ENCODE measurements around the gene TOLLIP. TPM values are rescaled to one million over a fixed set of nuclear protein-coding genes. Genes with fewer than 3 reads are reported as not detected.
"Not testable (repeated sequence)": the region's sequence is repeated elsewhere in the genome, so short reads cannot be mapped to it uniquely, and the experiment has no call there.

TOLLIP gene
- total and polyA plus RNA-seq, 2 donors, result 10.9 to 25.4 TPM

- not testable (repeated sequence) for H3K9me3 ChIP-seq (ENCODE audit: control insufficient read depth in 2 of 2, insufficient read depth in 1 of 2, low read length in 1 of 2); DNase-seq (ENCODE audit: low read depth in 6 of 9, low spot score in 9 of 9); H3K36me3 ChIP-seq (ENCODE audit: control insufficient read depth in 2 of 2, insufficient read depth in 2 of 2, low read length in 1 of 2); H3K27me3 ChIP-seq (ENCODE audit: control insufficient read depth in 2 of 2, insufficient read depth in 1 of 2, low read length in 1 of 2); H3K27ac ChIP-seq (ENCODE audit: low read depth in 1 of 2, low read length in 1 of 2); H3K4me3 ChIP-seq (ENCODE audit: low read length in 2 of 2)
- peaks cover 7 to 18% of the 10 kb centered on the region in 2 donors for H3K4me1 ChIP-seq (ENCODE audit: control insufficient read depth in 2 of 2, insufficient read depth in 2 of 2, low read length in 2 of 2)
- WGBS, result 92% methylated on average over 2 of the region's 2 CpGs
These were observed 42.5 kb downstream of the TOLLIP start for GRCh38 chr11:1266976-1267375.

- H3K4me1 ChIP-seq (ENCODE audit: control insufficient read depth in 2 of 2, insufficient read depth in 2 of 2, low read length in 2 of 2), result peaks cover 7 to 19% of the 10 kb centered on the region in 2 donors
- 98% methylated on average over 4 of the region's 4 CpGs for WGBS
- DNase-seq (ENCODE audit: low read depth in 6 of 9, low spot score in 9 of 9); H3K4me3 ChIP-seq (ENCODE audit: low read length in 2 of 2); H3K36me3 ChIP-seq (ENCODE audit: control insufficient read depth in 2 of 2, insufficient read depth in 2 of 2, low read length in 1 of 2); H3K27me3 ChIP-seq (ENCODE audit: control insufficient read depth in 2 of 2, insufficient read depth in 1 of 2, low read length in 1 of 2); H3K27ac ChIP-seq (ENCODE audit: low read depth in 1 of 2, low read length in 1 of 2); H3K9me3 ChIP-seq (ENCODE audit: control insufficient read depth in 2 of 2, insufficient read depth in 1 of 2, low read length in 1 of 2): not testable (repeated sequence)
These were observed 44.0 kb downstream of the TOLLIP start for GRCh38 chr11:1265480-1265879.

DNA sequence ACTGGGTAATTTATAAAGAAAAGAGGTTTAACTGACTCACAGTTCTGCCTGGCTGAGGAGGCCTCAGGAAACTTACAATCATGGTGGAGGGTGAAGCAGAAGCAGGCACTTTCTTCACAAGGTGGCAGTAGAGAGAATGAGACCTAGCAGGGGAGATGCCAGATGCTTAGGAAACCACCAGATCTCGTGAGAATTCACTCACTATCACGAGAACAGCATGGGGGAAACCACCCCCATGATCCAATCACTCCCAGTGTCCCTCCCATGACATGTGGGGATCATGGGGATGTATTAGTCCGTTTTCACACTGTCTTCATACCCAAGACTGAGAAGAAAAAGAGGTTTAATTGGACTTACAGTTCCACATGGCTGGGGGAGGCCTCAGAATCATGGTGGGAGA is 45.0 kb downstream of the TOLLIP start:
- H3K4me3 ChIP-seq (ENCODE audit: low read length in 2 of 2); H3K27me3 ChIP-seq (ENCODE audit: control insufficient read depth in 2 of 2, insufficient read depth in 1 of 2, low read length in 1 of 2); H3K36me3 ChIP-seq (ENCODE audit: control insufficient read depth in 2 of 2, insufficient read depth in 2 of 2, low read length in 1 of 2); H3K9me3 ChIP-seq (ENCODE audit: control insufficient read depth in 2 of 2, insufficient read depth in 1 of 2, low read length in 1 of 2); H3K27ac ChIP-seq (ENCODE audit: low read depth in 1 of 2, low read length in 1 of 2): not testable (repeated sequence)
- H3K4me1 ChIP-seq (ENCODE audit: control insufficient read depth in 2 of 2, insufficient read depth in 2 of 2, low read length in 2 of 2), result peaks cover 7 to 13% of the 10 kb centered on the region in 2 donors
- WGBS, result 51% methylated on average over 3 of the region's 3 CpGs
- DNase-seq (ENCODE audit: low read depth in 6 of 9, low spot score in 9 of 9), result peak in 4 of 9 donors; percentile 5 to 49 (median 18)

DNA sequence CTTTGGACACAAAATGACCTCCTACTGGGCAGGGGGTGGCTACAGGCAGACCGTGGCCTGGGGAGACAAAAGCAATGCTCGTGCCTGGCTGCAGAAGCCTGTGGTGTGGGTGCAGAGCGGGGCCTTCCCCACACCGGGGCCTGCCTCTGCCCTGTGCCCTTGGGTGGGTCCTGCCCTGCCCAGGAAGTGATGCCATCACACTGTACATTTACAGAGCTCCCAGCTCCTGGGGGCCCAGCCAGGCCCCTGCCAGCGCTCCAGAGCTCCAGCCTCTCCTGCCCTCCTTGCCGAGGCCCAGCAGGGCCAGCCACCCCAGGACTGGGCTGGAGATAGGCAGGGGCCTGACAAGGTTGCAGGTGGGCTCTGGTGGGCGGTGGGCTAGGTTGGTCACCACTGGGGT is 46.4 kb downstream of the TOLLIP start:
- Histone ChIP-seq H3K27ac (ENCODE audit: low read depth in 1 of 2, low read length in 1 of 2) (peak overlapping the region in 1 of 2 donors; percentile 77), H3K27me3 (ENCODE audit: control insufficient read depth in 2 of 2, insufficient read depth in 1 of 2, low read length in 1 of 2) (no peaks in the 10 kb centered on the region), H3K4me3 (ENCODE audit: low read length in 2 of 2) (peak overlapping the region; percentile 45 to 57), H3K9me3 (ENCODE audit: control insufficient read depth in 2 of 2, insufficient read depth in 1 of 2, low read length in 1 of 2) (peaks cover 1 to 10% of the 10 kb centered on the region in 2 donors), H3K36me3 (ENCODE audit: control insufficient read depth in 2 of 2, insufficient read depth in 2 of 2, low read length in 1 of 2) (no peaks in the 10 kb centered on the region), H3K4me1 (ENCODE audit: control insufficient read depth in 2 of 2, insufficient read depth in 2 of 2, low read length in 2 of 2) (peaks cover 7 to 13% of the 10 kb centered on the region in 2 donors)
- 43% methylated on average over 7 of the region's 7 CpGs for whole genome bisulfite sequencing
- no peak for DNase-seq (ENCODE audit: low read depth in 6 of 9, low spot score in 9 of 9)

GRCh38 chr11:1262172-1263006 is 47.0 kb downstream of the TOLLIP start:
- peaks cover 7 to 13% of the 10 kb centered on the region in 2 donors for H3K4me1 ChIP-seq (ENCODE audit: control insufficient read depth in 2 of 2, insufficient read depth in 2 of 2, low read length in 2 of 2)
- WGBS, result 20% methylated on average over 31 of the region's 31 CpGs
- peaks cover 1 to 10% of the 10 kb centered on the region in 2 donors for H3K9me3 ChIP-seq (ENCODE audit: control insufficient read depth in 2 of 2, insufficient read depth in 1 of 2, low read length in 1 of 2)
- DNase-seq (ENCODE audit: low read depth in 6 of 9, low spot score in 9 of 9), result peak; percentile 26 to 83 (median 64)
- H3K27me3 ChIP-seq (ENCODE audit: control insufficient read depth in 2 of 2, insufficient read depth in 1 of 2, low read length in 1 of 2), result no peaks in the 10 kb centered on the region
- peak overlapping the region in 1 of 2 donors; percentile 77 for H3K27ac ChIP-seq (ENCODE audit: low read depth in 1 of 2, low read length in 1 of 2)
- peak overlapping the region; percentile 45 to 57 for H3K4me3 ChIP-seq (ENCODE audit: low read length in 2 of 2)
- H3K36me3 ChIP-seq (ENCODE audit: control insufficient read depth in 2 of 2, insufficient read depth in 2 of 2, low read length in 1 of 2), result no peaks in the 10 kb centered on the region

DNA sequence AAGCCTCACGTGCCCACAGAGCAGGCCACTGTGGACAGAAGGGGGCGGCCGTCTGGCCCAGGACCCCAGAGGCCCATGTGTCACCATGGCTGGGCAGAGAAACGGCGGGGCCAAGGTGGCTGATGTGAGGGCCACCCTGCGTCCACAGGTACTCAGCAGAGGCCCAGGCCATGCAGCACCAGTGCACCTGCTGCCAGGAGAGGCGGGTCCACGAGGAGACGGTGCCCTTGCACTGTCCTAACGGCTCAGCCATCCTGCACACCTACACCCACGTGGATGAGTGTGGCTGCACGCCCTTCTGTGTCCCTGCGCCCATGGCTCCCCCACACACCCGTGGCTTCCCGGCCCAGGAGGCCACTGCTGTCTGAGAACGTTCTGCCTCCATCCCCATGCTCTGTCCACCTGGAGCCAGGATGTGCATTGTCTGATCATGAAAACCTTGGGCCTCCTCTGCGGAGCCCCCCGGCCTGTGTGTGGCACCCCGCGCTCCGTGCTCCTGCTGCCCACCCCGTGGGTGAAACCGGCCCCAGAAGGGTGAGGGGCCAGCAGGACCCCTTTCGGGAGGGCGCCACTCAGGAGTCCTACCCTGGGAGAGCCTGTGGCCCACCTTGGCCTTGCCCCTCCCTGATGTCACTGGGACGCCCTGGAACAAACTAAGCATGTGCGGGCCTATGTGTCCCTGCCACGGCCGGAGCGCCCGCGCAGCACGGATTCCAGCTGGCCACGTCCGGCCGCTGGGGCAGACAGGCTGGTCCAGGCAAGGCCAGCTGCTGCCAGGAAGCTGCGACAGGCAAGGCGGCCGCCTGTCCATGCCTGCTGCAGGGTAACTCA is 48.0 kb downstream of the TOLLIP start:
- H3K4me3 ChIP-seq (ENCODE audit: low read length in 2 of 2), result no peak overlapping the region

DNA sequence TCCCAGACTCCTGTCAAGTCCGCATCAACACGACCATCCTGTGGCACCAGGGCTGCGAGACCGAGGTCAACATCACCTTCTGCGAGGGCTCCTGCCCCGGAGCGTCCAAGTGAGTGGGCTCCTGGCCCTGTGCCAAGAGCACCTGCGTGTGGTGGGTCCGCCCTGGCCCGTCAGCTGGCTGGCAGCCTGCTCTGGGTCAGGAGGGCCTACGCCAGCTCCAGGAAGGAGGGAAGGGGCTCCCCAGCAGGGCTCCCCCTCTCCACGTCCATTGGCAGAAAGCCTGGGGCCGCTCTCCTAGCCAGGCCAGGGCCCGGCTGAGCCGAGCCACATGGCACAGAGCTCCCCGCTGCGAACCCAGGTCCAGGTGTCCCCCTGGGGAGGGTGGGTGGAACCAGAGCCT is 48.8 kb downstream of the TOLLIP start:
- 94% methylated on average over 17 of the region's 17 CpGs for WGBS
- no peak for DNase-seq (ENCODE audit: low read depth in 6 of 9, low spot score in 9 of 9)

More for the DNA sequence above, 48.0 kb downstream of the TOLLIP start:
- 97% methylated on average over 39 of the region's 39 CpGs for WGBS
- no peak overlapping the region for H3K27ac ChIP-seq (ENCODE audit: low read depth in 1 of 2, low read length in 1 of 2)
- H3K9me3 ChIP-seq (ENCODE audit: control insufficient read depth in 2 of 2, insufficient read depth in 1 of 2, low read length in 1 of 2), result peaks cover 1 to 10% of the 10 kb centered on the region in 2 donors
- H3K4me1 ChIP-seq (ENCODE audit: control insufficient read depth in 2 of 2, insufficient read depth in 2 of 2, low read length in 2 of 2), result peaks cover 7 to 13% of the 10 kb centered on the region in 2 donors
- DNase-seq (ENCODE audit: low read depth in 6 of 9, low spot score in 9 of 9), result no peak
- no peaks in the 10 kb centered on the region for H3K36me3 ChIP-seq (ENCODE audit: control insufficient read depth in 2 of 2, insufficient read depth in 2 of 2, low read length in 1 of 2)
- H3K27me3 ChIP-seq (ENCODE audit: control insufficient read depth in 2 of 2, insufficient read depth in 1 of 2, low read length in 1 of 2), result no peaks in the 10 kb centered on the region

GRCh38 chr11:1260023-1260501 is 49.4 kb downstream of the TOLLIP start:
- Histone ChIP-seq H3K36me3 (ENCODE audit: control insufficient read depth in 2 of 2, insufficient read depth in 2 of 2, low read length in 1 of 2) (no peaks in the 10 kb centered on the region), H3K27me3 (ENCODE audit: control insufficient read depth in 2 of 2, insufficient read depth in 1 of 2, low read length in 1 of 2) (no peaks in the 10 kb centered on the region), H3K27ac (ENCODE audit: low read depth in 1 of 2, low read length in 1 of 2) (no peak overlapping the region), H3K4me1 (ENCODE audit: control insufficient read depth in 2 of 2, insufficient read depth in 2 of 2, low read length in 2 of 2) (peaks cover 7 to 13% of the 10 kb centered on the region in 2 donors), H3K4me3 (ENCODE audit: low read length in 2 of 2) (no peak overlapping the region), H3K9me3 (ENCODE audit: control insufficient read depth in 2 of 2, insufficient read depth in 1 of 2, low read length in 1 of 2) (peaks cover 0 to 1% of the 10 kb centered on the region in 2 donors)
- no peak for DNase-seq (ENCODE audit: low read depth in 6 of 9, low spot score in 9 of 9)
- WGBS, result 85% methylated on average over 10 of the region's 10 CpGs

More for the DNA sequence above, 48.8 kb downstream of the TOLLIP start:
- Histone ChIP-seq H3K27me3 (ENCODE audit: control insufficient read depth in 2 of 2, insufficient read depth in 1 of 2, low read length in 1 of 2) (no peaks in the 10 kb centered on the region), H3K27ac (ENCODE audit: low read depth in 1 of 2, low read length in 1 of 2) (no peak overlapping the region), H3K36me3 (ENCODE audit: control insufficient read depth in 2 of 2, insufficient read depth in 2 of 2, low read length in 1 of 2) (no peaks in the 10 kb centered on the region), H3K4me1 (ENCODE audit: control insufficient read depth in 2 of 2, insufficient read depth in 2 of 2, low read length in 2 of 2) (peaks cover 7 to 13% of the 10 kb centered on the region in 2 donors), H3K4me3 (ENCODE audit: low read length in 2 of 2) (no peak overlapping the region), H3K9me3 (ENCODE audit: control insufficient read depth in 2 of 2, insufficient read depth in 1 of 2, low read length in 1 of 2) (peaks cover 1 to 5% of the 10 kb centered on the region in 2 donors)

DNA sequence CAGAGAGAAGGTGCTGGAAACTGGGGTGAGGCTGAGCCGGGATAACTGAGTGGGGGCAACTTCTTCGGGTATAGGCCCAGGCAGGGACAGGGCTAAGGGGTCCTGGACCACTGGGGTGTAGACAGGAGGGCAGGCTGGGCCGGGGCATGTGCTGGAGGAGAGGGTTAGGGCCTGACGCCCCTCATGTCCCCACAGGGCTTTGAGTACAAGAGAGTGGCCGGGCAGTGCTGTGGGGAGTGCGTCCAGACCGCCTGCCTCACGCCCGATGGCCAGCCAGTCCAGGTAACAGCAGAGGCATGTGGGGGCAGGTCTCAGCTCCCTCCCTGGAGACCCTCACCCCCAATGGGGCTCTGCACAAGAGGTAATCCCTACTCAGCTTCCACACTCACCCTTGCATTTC is 49.9 kb downstream of the TOLLIP start:
- Histone ChIP-seq H3K9me3 (ENCODE audit: control insufficient read depth in 2 of 2, insufficient read depth in 1 of 2, low read length in 1 of 2) (peaks cover 0 to 1% of the 10 kb centered on the region in 2 donors), H3K27me3 (ENCODE audit: control insufficient read depth in 2 of 2, insufficient read depth in 1 of 2, low read length in 1 of 2) (no peaks in the 10 kb centered on the region), H3K4me3 (ENCODE audit: low read length in 2 of 2) (no peak overlapping the region), H3K4me1 (ENCODE audit: control insufficient read depth in 2 of 2, insufficient read depth in 2 of 2, low read length in 2 of 2) (peaks cover 7 to 13% of the 10 kb centered on the region in 2 donors), H3K36me3 (ENCODE audit: control insufficient read depth in 2 of 2, insufficient read depth in 2 of 2, low read length in 1 of 2) (no peaks in the 10 kb centered on the region), H3K27ac (ENCODE audit: low read depth in 1 of 2, low read length in 1 of 2) (no peak overlapping the region)
- no peak for DNase-seq (ENCODE audit: low read depth in 6 of 9, low spot score in 9 of 9)
- 93% methylated on average over 9 of the region's 9 CpGs for WGBS
